ENCODE results near the gene ZXDC.

The ZXDC gene

DNA sequence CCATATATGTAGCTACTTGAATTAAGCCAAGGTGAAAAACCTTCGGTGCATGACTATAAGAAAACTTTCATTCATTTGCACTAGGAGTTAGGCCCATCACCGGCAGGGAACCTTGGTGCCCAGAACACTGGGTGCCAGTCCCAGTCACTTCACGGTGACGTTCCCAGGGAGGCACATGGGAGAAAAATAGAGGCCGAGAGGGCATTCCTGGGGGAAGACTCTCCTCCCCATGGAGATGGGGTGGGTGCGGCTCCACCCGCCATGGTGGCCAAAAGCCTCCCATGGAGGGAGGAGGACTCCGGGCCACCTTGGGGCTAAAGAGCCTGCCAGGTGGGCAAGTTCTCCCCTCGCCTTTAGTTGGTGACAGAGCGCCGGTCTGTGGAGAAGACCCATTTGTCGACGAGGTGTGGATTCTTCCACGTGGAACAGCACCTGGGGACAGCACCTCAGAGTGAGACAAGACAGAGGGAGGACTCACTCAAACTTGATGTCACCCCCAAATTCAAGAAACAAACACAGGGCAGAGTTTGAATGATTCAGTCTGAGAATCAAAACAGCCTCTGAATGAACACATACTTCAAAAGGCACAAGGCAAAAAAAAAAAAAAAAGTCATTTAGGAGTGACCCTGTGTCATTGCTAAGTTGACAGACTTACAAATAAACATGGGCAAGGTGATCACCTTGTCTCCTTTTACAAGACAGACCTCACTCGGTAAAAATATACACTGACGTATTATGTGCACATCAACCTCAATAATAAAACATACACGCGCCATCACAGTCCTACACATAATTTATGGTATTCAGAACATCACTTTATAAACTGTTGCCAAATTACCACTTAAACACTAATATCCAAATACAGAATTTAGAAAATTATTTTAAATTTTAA, 38.6 kb downstream of the ZXDC start:
- H3K4me3 ChIP-seq (replicated peaks; ENCODE audit: insufficient read depth, low read length) = no peak overlapping the region
- H3K27me3 ChIP-seq (ENCODE audit: insufficient read depth, poor library complexity, severe bottlenecking) = no peaks in the 10 kb centered on the region
- DNase-seq (ENCODE audit: low read depth in 1 of 2, low spot score in 1 of 2) = no peak

DNA sequence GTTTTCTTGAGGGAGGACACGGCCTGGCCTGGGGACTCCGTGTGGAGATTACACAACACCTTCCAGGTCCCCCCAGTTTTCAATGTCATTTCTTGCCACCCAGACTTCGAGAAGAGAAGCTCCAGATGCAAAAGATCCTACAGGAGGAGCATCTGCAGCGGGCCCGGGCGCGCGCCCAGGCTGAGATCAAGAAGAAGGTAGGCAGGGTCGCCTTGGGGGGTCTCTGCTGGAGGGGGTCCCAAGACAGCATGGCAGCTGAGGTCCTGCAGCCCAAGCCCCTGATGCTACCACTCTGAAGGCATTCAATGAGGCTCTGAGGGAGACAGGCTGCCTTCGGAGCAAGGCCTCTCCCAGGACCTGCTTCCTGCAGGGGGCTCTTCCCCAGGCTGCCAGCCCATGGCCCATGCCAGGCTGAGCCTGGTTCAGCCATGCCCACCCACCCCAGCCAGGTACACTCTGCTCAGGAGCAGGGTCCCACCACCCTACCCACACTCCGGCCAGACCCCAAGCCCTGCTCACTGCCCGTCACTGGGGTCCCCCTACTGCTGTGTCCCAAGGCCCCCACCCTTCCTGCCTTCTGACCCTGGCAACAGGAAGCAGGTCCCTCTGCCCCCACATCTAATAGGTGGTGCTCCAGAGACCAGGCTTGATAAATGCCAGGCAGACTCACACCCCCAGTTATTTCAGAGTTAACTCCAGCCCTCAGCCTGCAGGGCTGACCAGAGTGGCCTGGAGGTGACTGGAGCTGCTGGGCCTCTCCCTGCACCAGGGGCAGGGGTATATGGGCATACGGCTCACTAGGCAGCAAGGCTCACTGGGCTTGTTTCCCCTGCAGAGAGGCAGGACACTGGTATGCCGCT, 40.0 kb downstream of the ZXDC start:
- Histone ChIP-seq H3K27me3 (ENCODE audit: insufficient read depth, poor library complexity, severe bottlenecking) (no peaks in the 10 kb centered on the region), H3K27ac (replicated peaks) (no peak overlapping the region), H3K4me3 (replicated peaks; ENCODE audit: insufficient read depth, low read length) (no peak overlapping the region)
- no peak for DNase-seq (ENCODE audit: low read depth in 1 of 2, low spot score in 1 of 2)
- TF ChIP-seq, protein P1, sequence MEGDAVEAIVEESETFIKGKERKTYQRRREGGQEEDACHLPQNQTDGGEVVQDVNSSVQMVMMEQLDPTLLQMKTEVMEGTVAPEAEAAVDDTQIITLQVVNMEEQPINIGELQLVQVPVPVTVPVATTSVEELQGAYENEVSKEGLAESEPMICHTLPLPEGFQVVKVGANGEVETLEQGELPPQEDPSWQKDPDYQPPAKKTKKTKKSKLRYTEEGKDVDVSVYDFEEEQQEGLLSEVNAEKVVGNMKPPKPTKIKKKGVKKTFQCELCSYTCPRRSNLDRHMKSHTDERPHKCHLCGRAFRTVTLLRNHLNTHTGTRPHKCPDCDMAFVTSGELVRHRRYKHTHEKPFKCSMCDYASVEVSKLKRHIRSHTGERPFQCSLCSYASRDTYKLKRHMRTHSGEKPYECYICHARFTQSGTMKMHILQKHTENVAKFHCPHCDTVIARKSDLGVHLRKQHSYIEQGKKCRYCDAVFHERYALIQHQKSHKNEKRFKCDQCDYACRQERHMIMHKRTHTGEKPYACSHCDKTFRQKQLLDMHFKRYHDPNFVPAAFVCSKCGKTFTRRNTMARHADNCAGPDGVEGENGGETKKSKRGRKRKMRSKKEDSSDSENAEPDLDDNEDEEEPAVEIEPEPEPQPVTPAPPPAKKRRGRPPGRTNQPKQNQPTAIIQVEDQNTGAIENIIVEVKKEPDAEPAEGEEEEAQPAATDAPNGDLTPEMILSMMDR (IDR thresholded peaks at IDR 0.05; ENCODE audit: insufficient read depth, low read length) = no peak
- TF ChIP-seq, protein P2, sequence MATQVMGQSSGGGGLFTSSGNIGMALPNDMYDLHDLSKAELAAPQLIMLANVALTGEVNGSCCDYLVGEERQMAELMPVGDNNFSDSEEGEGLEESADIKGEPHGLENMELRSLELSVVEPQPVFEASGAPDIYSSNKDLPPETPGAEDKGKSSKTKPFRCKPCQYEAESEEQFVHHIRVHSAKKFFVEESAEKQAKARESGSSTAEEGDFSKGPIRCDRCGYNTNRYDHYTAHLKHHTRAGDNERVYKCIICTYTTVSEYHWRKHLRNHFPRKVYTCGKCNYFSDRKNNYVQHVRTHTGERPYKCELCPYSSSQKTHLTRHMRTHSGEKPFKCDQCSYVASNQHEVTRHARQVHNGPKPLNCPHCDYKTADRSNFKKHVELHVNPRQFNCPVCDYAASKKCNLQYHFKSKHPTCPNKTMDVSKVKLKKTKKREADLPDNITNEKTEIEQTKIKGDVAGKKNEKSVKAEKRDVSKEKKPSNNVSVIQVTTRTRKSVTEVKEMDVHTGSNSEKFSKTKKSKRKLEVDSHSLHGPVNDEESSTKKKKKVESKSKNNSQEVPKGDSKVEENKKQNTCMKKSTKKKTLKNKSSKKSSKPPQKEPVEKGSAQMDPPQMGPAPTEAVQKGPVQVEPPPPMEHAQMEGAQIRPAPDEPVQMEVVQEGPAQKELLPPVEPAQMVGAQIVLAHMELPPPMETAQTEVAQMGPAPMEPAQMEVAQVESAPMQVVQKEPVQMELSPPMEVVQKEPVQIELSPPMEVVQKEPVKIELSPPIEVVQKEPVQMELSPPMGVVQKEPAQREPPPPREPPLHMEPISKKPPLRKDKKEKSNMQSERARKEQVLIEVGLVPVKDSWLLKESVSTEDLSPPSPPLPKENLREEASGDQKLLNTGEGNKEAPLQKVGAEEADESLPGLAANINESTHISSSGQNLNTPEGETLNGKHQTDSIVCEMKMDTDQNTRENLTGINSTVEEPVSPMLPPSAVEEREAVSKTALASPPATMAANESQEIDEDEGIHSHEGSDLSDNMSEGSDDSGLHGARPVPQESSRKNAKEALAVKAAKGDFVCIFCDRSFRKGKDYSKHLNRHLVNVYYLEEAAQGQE (IDR thresholded peaks at IDR 0.05; ENCODE audit: insufficient replicate concordance, low read depth) = no peak
- no peak for TF ChIP-seq SPI1 (IDR thresholded peaks at IDR 0.05; ENCODE audit: borderline replicate concordance, low read depth)
- no peak for TF ChIP-seq POLR2AphosphoS5 (IDR thresholded peaks at IDR 0.05; ENCODE audit: low read depth)
- no peak for TF ChIP-seq GABPA (IDR thresholded peaks at IDR 0.05; ENCODE audit: low read depth)

More for the DNA sequence above, 38.6 kb downstream of the ZXDC start:
- H3K27ac ChIP-seq (replicated peaks) = no peak overlapping the region
- TF ChIP-seq, protein P1 (IDR thresholded peaks at IDR 0.05; ENCODE audit: insufficient read depth, low read length) = no peak
- no peak for TF ChIP-seq GABPA (IDR thresholded peaks at IDR 0.05; ENCODE audit: low read depth)

DNA sequence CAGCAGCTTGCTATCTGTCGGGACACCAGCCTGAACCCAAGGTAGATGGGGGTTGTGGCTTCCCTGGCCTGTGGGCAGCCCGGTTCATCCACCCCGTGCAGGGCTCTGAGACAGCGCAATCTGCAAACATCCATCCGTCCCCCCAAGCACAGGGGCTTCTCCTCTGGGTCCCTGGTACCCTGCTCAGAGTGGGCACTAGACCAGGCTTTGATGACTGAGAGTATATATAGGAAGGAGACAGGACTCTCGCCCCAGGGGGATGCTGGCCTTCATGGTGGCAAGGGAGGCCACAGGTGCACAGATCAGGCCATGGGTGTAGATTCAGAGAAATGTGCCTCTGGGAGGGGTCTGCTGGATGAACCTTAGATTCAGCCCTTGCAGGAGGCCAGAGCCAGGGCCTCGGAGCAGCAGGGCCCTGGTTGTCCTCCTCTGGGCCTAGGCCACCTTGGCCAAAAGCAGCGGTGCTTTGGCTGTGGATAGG, 40.7 kb downstream of the ZXDC start:
- no peak for DNase-seq (ENCODE audit: low read depth in 1 of 2, low spot score in 1 of 2)
- Histone ChIP-seq H3K4me3 (replicated peaks; ENCODE audit: insufficient read depth, low read length) (no peak overlapping the region), H3K27ac (replicated peaks) (no peak overlapping the region), H3K27me3 (ENCODE audit: insufficient read depth, poor library complexity, severe bottlenecking) (no peaks in the 10 kb centered on the region)
- TF ChIP-seq, protein P1 (IDR thresholded peaks at IDR 0.05; ENCODE audit: insufficient read depth, low read length) = no peak
- TF ChIP-seq SPI1 (IDR thresholded peaks at IDR 0.05; ENCODE audit: borderline replicate concordance, low read depth) = no peak
- TF ChIP-seq GABPA (IDR thresholded peaks at IDR 0.05; ENCODE audit: low read depth) = no peak
- no peak for TF ChIP-seq POLR2AphosphoS5 (IDR thresholded peaks at IDR 0.05; ENCODE audit: low read depth)
- TF ChIP-seq, protein P2 (IDR thresholded peaks at IDR 0.05; ENCODE audit: insufficient replicate concordance, low read depth) = no peak
